ENCODE results near the gene PPP2R3C. TPM values are rescaled to one million over a fixed set of nuclear protein-coding genes. Genes with fewer than 3 reads are reported as not detected.

The PPP2R3C gene
- total and polyA plus RNA-seq, 9 donors: 16.8 to 39.7 (median 26.8) TPM

- H3K27ac ChIP-seq: no peak overlapping the region
- no peak overlapping the region for H3K4me3 ChIP-seq
- TF ChIP-seq EP300 (IDR thresholded peaks at IDR 0.05) (no peak), POLR2A (IDR thresholded peaks at IDR 0.05) (no peak), CTCF (IDR thresholded peaks at IDR 0.05) (no peak)
- WGBS, 3 donors: 91% methylated on average over 5 of the region's 5 CpGs; no CpG with 5 or more reads in 2 of the 3 donors
- DNase-seq: no peak
- intact Hi-C loops (cut with DNase I): loop anchor here in 2 of 4 donors (5.0 kb wide), 1 partner anchor 279 kb away; no protein-coding TSS in a partner anchor
- no peaks in the 10 kb centered on the region for H3K4me1 ChIP-seq (ENCODE audit: insufficient read depth)
- H3K9me3 ChIP-seq: no peaks in the 10 kb centered on the region
- H3K36me3 ChIP-seq: no peaks in the 10 kb centered on the region
- no peaks in the 10 kb centered on the region for H3K27me3 ChIP-seq
Measured at GRCh38 chr14:35138585-35138984, 16.8 kb upstream of the PPP2R3C start.

- WGBS, 3 donors: 91 to 94% (median 94%) methylated on average over 4 of the region's 4 CpGs
- no peak for DNase-seq
- Histone ChIP-seq H3K27me3 (no peaks in the 10 kb centered on the region), H3K4me1 (ENCODE audit: insufficient read depth) (no peaks in the 10 kb centered on the region), H3K4me3 (no peak overlapping the region), H3K36me3 (no peaks in the 10 kb centered on the region), H3K9me3 (no peaks in the 10 kb centered on the region), H3K27ac (no peak overlapping the region)
- TF ChIP-seq CTCF (IDR thresholded peaks at IDR 0.05): no peak
- no peak for TF ChIP-seq EP300 (IDR thresholded peaks at IDR 0.05)
- no peak for TF ChIP-seq POLR2A (IDR thresholded peaks at IDR 0.05)
- intact Hi-C loops (cut with DNase I): loop anchor here in 2 of 4 donors (5.0 kb wide), 1 partner anchor 283 kb away; no protein-coding TSS in a partner anchor
Measured at GRCh38 chr14:35134329-35135123, 12.7 kb upstream of the PPP2R3C start.

- Histone ChIP-seq H3K36me3 (no peaks in the 10 kb centered on the region), H3K4me1 (ENCODE audit: insufficient read depth) (no peaks in the 10 kb centered on the region), H3K27ac (no peak overlapping the region), H3K27me3 (no peaks in the 10 kb centered on the region), H3K4me3 (no peak overlapping the region), H3K9me3 (no peaks in the 10 kb centered on the region)
- TF ChIP-seq POLR2A (IDR thresholded peaks at IDR 0.05) (no peak), EP300 (IDR thresholded peaks at IDR 0.05) (no peak), CTCF (IDR thresholded peaks at IDR 0.05) (no peak)
- intact Hi-C loops (cut with DNase I): no loop called here
- 72 to 82% (median 80%) methylated on average over 6 of the region's 6 CpGs for WGBS, 3 donors
- no peak for DNase-seq
Measured at GRCh38 chr14:35133542-35134328, 11.9 kb upstream of the PPP2R3C start.

GRCh38 chr14:35124127-35124526 is 2.3 kb upstream of the PPP2R3C start:
- Histone ChIP-seq H3K9me3 (no peaks in the 10 kb centered on the region), H3K4me3 (no peak overlapping the region), H3K27ac (no peak overlapping the region), H3K36me3 (no peaks in the 10 kb centered on the region), H3K27me3 (no peaks in the 10 kb centered on the region), H3K4me1 (ENCODE audit: insufficient read depth) (no peaks in the 10 kb centered on the region)
- no peak for TF ChIP-seq EP300 (IDR thresholded peaks at IDR 0.05)
- TF ChIP-seq POLR2A (IDR thresholded peaks at IDR 0.05): no peak
- no peak for TF ChIP-seq CTCF (IDR thresholded peaks at IDR 0.05)
- 92 to 100% (median 98%) methylated on average over 1 of the region's 1 CpG for WGBS, 3 donors
- DNase-seq: no peak
- intact Hi-C loops (cut with DNase I): no loop called here
